A673 (cell line): ENCODE data around the gene SND1. TPM values are rescaled to one million over a fixed set of nuclear protein-coding genes. Genes with fewer than 3 reads are reported as not detected.

ENCODE experiments used
- BruUV-seq: library from RNA; stranded (reverse); fragments of 400-500 nt; replicated peaks from 2 replicates; lab custom pipeline; 2021; lab: Mats Ljungman, UMichigan
- CTCF ChIA-PET: fragments of 300-600 bp; sonication (Branson Sonifier 250); formaldehyde crosslinking; loops from one replicate; lab custom pipeline; 2022; ENCODE audit warnings: antibody characterized with exemption; lab: Charles Lee
- POLR2A ChIA-PET: fragments of 300-600 bp; sonication (Branson Sonifier 250); formaldehyde crosslinking; loops from one replicate; lab custom pipeline; 2022; ENCODE audit warnings: antibody characterized with exemption; ENCODE audit not compliant: low non-redundant PET; lab: Charles Lee
- DNase-seq: peaks from one replicate; pipeline ENCODE4 v3.0.0-alpha.2; 2015; ENCODE audit warnings: low spot score
- H3K27ac ChIP-seq: fragments of 200-600 bp; sonication (generic); 2 replicates; pipeline ENCODE4 v1.5.1; 2016; ENCODE audit warnings: mixed run types, low read depth, mild to moderate bottlenecking, mixed read lengths, antibody characterized with exemption, low read length; ENCODE audit not compliant: poor library complexity, severe bottlenecking
- H3K27me3 ChIP-seq: fragments of 200-600 bp; sonication (generic); replicated peaks from 2 replicates; pipeline ENCODE4 v1.6.1; 2017; ENCODE audit warnings: mixed run types, low read depth, mild to moderate bottlenecking, mixed read lengths, antibody characterized with exemption, low read length; ENCODE audit not compliant: insufficient read depth, poor library complexity
- H3K36me3 ChIP-seq: fragments of 200-600 bp; sonication (generic); 2 replicates; pipeline ENCODE4 v1.6.1; 2016; ENCODE audit warnings: mixed run types, mild to moderate bottlenecking, mixed read lengths, antibody characterized with exemption, low read length; ENCODE audit not compliant: insufficient read depth, poor library complexity, severe bottlenecking
- H3K4me1 ChIP-seq: fragments of 200-600 bp; sonication (generic); 2 replicates; pipeline ENCODE4 v1.6.1; 2017; ENCODE audit warnings: mixed run types, mild to moderate bottlenecking, mixed read lengths, antibody characterized with exemption, low read length; ENCODE audit not compliant: insufficient read depth, poor library complexity, severe bottlenecking
- H3K4me3 ChIP-seq: fragments of 200-600 bp; sonication (generic); 2 replicates; pipeline ENCODE4 v1.5.1; 2016; ENCODE audit warnings: low read depth, mixed run types, mild to moderate bottlenecking, mixed read lengths, low read length; ENCODE audit not compliant: poor library complexity, severe bottlenecking
- H3K9me3 ChIP-seq: fragments of 200-600 bp; sonication (generic); 2 replicates; pipeline ENCODE4 v1.6.1; 2016; ENCODE audit warnings: mixed run types, low read depth, mild to moderate bottlenecking, mixed read lengths, antibody characterized with exemption, low read length; ENCODE audit not compliant: poor library complexity, severe bottlenecking
- EZH2 ChIP-seq: fragments of 200-600 bp; sonication (generic); IDR thresholded peaks from 2 replicates; pipeline ENCODE4 v1.6.1; 2017; ENCODE audit warnings: borderline replicate concordance, low read depth, mild to moderate bottlenecking, mixed read lengths, antibody characterized with exemption, low read length; ENCODE audit not compliant: poor library complexity, severe bottlenecking
- intact Hi-C: fragments of 100-400 bp; cut with micrococcal nuclease; formaldehyde crosslinking; loops from one replicate; pipeline ENCODE4 v1.10.0; 2022; ENCODE audit not compliant: unreplicated experiment
- total RNA-seq: library from RNA; stranded (reverse); gene quantifications from 2 replicates; pipeline ENCODE4 v1.2.3, GENCODE V29; 2021
- TF ChIP-seq, protein P1 (sequence below): fragments of 300-800, 200-600 bp; sonication (generic); conservative IDR thresholded peaks from 2 replicates; pipeline ENCODE4 v1.5.1; 2017; ENCODE audit warnings: low read depth, mild to moderate bottlenecking, antibody characterized with exemption, low read length, moderate library complexity, mixed read lengths

Gene SND1
- total RNA-seq, 1 experiment from 2014 or later: 177 TPM

DNA sequence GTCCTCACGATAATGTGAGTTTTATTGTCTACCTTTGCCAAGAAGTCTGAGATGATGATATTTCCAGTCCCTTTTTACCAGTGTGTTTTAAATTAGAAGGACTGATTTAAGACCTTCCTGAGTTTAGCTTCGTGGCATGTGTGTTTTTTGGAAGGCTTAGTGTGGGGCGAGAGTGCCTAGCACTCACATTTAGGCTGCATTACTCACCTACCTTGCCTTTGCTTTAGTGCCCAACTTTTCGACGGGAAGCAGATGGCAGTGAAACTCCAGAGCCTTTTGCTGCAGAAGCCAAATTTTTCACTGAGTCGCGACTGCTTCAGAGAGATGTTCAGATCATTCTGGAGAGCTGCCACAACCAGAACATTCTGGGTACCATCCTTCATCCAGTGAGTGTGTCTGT lies 50.9 kb downstream of the SND1 start:
- TF ChIP-seq, protein P1, sequence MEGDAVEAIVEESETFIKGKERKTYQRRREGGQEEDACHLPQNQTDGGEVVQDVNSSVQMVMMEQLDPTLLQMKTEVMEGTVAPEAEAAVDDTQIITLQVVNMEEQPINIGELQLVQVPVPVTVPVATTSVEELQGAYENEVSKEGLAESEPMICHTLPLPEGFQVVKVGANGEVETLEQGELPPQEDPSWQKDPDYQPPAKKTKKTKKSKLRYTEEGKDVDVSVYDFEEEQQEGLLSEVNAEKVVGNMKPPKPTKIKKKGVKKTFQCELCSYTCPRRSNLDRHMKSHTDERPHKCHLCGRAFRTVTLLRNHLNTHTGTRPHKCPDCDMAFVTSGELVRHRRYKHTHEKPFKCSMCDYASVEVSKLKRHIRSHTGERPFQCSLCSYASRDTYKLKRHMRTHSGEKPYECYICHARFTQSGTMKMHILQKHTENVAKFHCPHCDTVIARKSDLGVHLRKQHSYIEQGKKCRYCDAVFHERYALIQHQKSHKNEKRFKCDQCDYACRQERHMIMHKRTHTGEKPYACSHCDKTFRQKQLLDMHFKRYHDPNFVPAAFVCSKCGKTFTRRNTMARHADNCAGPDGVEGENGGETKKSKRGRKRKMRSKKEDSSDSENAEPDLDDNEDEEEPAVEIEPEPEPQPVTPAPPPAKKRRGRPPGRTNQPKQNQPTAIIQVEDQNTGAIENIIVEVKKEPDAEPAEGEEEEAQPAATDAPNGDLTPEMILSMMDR: no peak
- TF ChIP-seq EZH2: no peak
- no peaks in the 10 kb centered on the region for H3K27me3 ChIP-seq
- H3K27ac ChIP-seq: no peak overlapping the region
- CTCF ChIA-PET: no interaction called here
- peaks cover 76% of the 10 kb centered on the region for H3K36me3 ChIP-seq
- H3K4me3 ChIP-seq: no peak overlapping the region
- H3K9me3 ChIP-seq: no peaks in the 10 kb centered on the region
- intact Hi-C loops: loop anchor here (10.0 kb wide), 1 partner anchor 622 kb away; no protein-coding TSS in a partner anchor
- BruUV-seq: no TSS peak
- H3K4me1 ChIP-seq: no peaks in the 10 kb centered on the region
- POLR2A ChIA-PET: no interaction called here
- no peak for DNase-seq

DNA sequence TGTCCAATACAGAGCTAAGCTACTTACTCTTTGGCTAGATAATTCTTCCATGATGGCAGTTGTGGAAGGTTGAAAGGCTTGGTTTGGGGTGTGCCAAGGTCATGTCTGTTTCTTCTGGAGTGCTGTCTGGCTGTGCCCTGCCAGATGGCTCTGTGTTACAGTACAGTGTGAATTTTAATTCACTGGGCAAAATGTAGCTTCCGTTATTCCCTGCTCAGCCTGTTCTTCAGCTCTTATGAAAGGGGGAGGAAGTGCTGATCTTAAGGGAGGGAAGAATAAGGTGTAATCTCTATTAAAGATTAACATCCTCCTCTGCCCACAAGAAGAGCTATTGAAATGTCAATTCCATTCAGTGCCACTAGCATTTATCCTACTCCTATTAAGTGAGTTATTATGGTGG lies 52.2 kb downstream of the SND1 start:
- H3K27me3 ChIP-seq: no peaks in the 10 kb centered on the region
- ChIA-PET POLR2A (no interaction called here), CTCF (no interaction called here)
- H3K4me1 ChIP-seq: no peaks in the 10 kb centered on the region
- no TSS peak for BruUV-seq
- no peak for DNase-seq
- no peak overlapping the region for H3K27ac ChIP-seq
- no peaks in the 10 kb centered on the region for H3K9me3 ChIP-seq
- H3K4me3 ChIP-seq: no peak overlapping the region
- intact Hi-C loops: loop anchor here (10.0 kb wide), 1 partner anchor 621 kb away; no protein-coding TSS in a partner anchor
- TF ChIP-seq, protein P1: no peak
- no peak for TF ChIP-seq EZH2
- H3K36me3 ChIP-seq: peaks cover 67% of the 10 kb centered on the region

DNA sequence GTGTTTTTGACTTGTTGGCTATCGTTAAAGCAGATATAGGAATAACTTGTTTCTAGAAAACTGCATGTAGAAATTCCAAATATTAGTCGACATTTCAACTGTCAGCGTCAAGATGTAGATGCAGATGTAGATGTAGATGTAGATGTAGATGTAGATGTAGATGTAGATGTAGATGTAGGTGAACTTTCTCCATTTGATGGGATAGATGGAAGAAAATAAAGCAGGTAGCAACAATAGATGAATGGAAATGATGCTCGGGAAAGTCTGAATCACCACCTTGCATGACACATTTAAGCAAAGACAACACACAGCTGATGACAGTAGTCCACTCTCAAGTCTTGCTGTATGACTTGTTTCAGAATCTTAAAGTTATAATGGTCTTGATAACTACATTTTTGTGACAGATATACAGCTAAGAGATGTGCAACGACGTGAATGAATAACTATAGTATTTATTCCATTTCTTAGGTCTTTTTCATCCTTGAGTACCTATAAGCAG lies 53.5 kb downstream of the SND1 start:
- DNase-seq: no peak
- no TSS peak for BruUV-seq
- H3K9me3 ChIP-seq: no peaks in the 10 kb centered on the region
- no peaks in the 10 kb centered on the region for H3K27me3 ChIP-seq
- H3K4me3 ChIP-seq: no peak overlapping the region
- H3K27ac ChIP-seq: no peak overlapping the region
- CTCF ChIA-PET: no interaction called here
- peaks cover 75% of the 10 kb centered on the region for H3K36me3 ChIP-seq
- no peaks in the 10 kb centered on the region for H3K4me1 ChIP-seq
- intact Hi-C loops: loop anchor here (10.0 kb wide), 1 partner anchor 619 kb away; no protein-coding TSS in a partner anchor
- POLR2A ChIA-PET: no interaction called here
- no peak for TF ChIP-seq EZH2
- TF ChIP-seq, protein P1: no peak
